ENCODE measurements around the gene EPS15. TPM values are rescaled to one million over a fixed set of nuclear protein-coding genes. Genes with fewer than 3 reads are reported as not detected.
"Not testable (repeated sequence)": the region's sequence is repeated elsewhere in the genome, so short reads cannot be mapped to it uniquely, and the experiment has no call there.

EPS15 gene
- total and polyA plus RNA-seq, 4 experiments from 2014 or later = 39.2 to 92.3 (median 77.6) TPM

DNA sequence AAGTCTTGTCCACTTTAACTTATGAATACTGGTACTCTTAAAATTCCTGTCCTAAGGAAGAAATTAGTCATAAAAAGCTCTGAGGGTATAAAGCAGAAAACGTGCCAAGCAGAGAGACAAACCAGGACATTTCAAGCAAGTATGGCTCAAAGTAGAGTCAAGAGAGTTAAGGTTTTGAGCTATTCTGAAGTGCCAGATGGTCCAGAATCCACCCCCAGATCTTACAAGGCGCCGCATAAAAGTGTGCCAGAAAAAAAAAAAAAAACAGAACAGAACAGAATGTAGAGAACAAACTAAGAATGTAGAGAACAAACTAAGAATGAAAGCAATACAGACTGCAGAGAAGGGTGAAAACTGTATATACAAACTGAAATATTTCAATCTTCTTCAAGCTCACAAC, 12.5 kb downstream of the EPS15 start:
- Mint-ChIP-seq H3K9me3 (no peaks in the 10 kb centered on the region), H3K27ac (no peak overlapping the region), H3K4me1 (peaks cover 39 to 72% (median 52%) of the 10 kb centered on the region in 4 donors), H3K36me3 (peaks cover 24 to 28% of the 10 kb centered on the region in 2 donors), H3K27me3 (no peaks in the 10 kb centered on the region), H3K4me3 (peak overlapping the region in 3 of 8 donors; percentile 25 to 59 (median 34))
- peaks cover 75% of the 10 kb centered on the region for H3K4me1 ChIP-seq (ENCODE audit: insufficient read depth, low read length)
- H3K27ac ChIP-seq (ENCODE audit: low read depth, low read length) = no peak overlapping the region
- POLR2A ChIA-PET (ENCODE audit: partially characterized antibody) = interaction anchor here (0.8 to 1.6 kb wide), 3 partner anchors 10 to 63 kb away, joined by 3 to 5 read pairs (median 3); partner anchors contain the start of gene EPS15
- H3K4me3 ChIP-seq (ENCODE audit: low read length in 2 of 2) = no peak overlapping the region
- intact Hi-C loops (cut with micrococcal nuclease) = no loop called here
- CTCF ChIA-PET (ENCODE audit: partially characterized antibody) = interaction anchor here (1.7 kb wide), 1 partner anchor 10 kb away, joined by 7 read pairs; no protein-coding TSS in a partner anchor
- no peaks in the 10 kb centered on the region for H3K36me3 ChIP-seq (ENCODE audit: insufficient read depth, low read length)
- no peaks in the 10 kb centered on the region for H3K9me3 ChIP-seq (ENCODE audit: control insufficient read depth in 1 of 2, low read length in 2 of 2)
- no peaks in the 10 kb centered on the region for H3K27me3 ChIP-seq (ENCODE audit: insufficient read depth, low read length)
- DNase-seq = no peak

DNA sequence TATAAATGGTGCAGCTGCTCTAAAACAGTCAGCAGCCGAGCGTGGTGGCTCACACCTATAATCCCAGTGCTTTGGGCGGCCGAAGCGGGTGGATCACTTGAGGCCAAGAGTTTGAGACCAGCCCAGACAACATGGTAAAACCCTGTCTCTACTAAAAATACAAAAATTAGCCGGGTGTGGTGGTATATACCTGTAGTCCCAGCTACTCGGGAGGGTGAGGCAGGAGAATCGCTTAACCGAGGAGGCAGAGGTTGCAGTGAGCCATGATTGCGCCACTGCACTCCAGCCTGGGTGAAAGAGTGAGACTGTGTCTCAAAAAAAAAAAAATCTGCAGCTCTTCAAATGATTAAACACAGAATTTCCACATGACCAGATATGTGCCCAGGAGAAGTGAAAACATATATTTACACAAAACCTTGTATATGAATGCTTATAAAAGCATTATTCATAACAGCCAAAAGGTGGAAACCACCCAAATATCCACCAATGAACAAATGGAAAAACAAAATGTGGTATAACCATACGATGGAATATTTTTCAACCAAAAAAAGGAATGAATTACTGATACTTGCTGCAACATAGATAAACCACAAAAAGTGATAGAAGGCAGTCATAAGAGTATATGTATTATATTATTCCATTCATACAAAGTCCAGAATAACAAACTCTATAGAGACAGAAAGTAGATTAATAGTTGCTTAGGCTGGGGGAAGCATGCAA, 14.1 kb downstream of the EPS15 start:
- H3K9me3 Mint-ChIP-seq = no peaks in the 10 kb centered on the region

DNA sequence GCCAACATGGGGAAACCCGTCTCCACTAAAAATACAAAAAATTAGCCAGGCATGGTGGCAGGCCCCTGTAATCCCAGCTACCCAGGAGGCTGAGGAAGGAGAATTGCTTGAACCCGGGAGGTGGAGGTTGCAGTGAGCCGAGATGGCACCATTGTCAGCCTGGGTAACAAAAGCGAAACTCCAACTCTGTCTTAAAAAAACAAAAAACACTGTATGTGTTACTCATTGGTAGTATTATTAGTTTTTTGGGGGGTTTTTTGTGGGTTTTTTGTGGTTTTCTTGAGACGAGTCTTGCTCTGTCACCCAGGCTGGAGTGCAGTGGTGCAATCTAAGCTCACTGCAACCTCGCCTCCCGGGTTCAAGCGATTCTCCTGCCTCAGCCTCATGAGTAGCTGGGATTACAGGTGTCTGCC, 17.8 kb downstream of the EPS15 start:
- peaks cover 60% of the 10 kb centered on the region for H3K4me1 ChIP-seq (ENCODE audit: insufficient read depth, low read length)
- peak in 4 of 5 donors; percentile 18 to 41 (median 20) for DNase-seq
- intact Hi-C loops (cut with micrococcal nuclease); POLR2A ChIA-PET (ENCODE audit: partially characterized antibody); H3K27me3 ChIP-seq (ENCODE audit: insufficient read depth, low read length); H3K27ac ChIP-seq (ENCODE audit: low read depth, low read length); H3K9me3 Mint-ChIP-seq; H3K4me3 ChIP-seq (ENCODE audit: low read length in 2 of 2); H3K36me3 ChIP-seq (ENCODE audit: insufficient read depth, low read length); H3K27me3 Mint-ChIP-seq; H3K9me3 ChIP-seq (ENCODE audit: control insufficient read depth in 1 of 2, low read length in 2 of 2): not testable (repeated sequence)
- Mint-ChIP-seq H3K36me3 (peaks cover 34 to 50% of the 10 kb centered on the region in 2 donors), H3K4me3 (peak overlapping the region; percentile 47 to 70 (median 60)), H3K4me1 (peaks cover 40 to 73% (median 57%) of the 10 kb centered on the region in 4 donors), H3K27ac (peak overlapping the region in 6 of 7 donors; percentile 14 to 66 (median 36))
- CTCF ChIA-PET (ENCODE audit: partially characterized antibody) = interaction anchor here (1.1 kb wide), 1 partner anchor 34 kb away, joined by 3 read pairs; no protein-coding TSS in a partner anchor

More for the DNA sequence above, 14.1 kb downstream of the EPS15 start:
- Histone ChIP-seq H3K4me1 (ENCODE audit: insufficient read depth, low read length) (peaks cover 73% of the 10 kb centered on the region), H3K36me3 (ENCODE audit: insufficient read depth, low read length) (no peaks in the 10 kb centered on the region), H3K27ac (ENCODE audit: low read depth, low read length) (no peak overlapping the region), H3K27me3 (ENCODE audit: insufficient read depth, low read length) (no peaks in the 10 kb centered on the region), H3K4me3 (ENCODE audit: low read length in 2 of 2) (no peak overlapping the region), H3K9me3 (ENCODE audit: control insufficient read depth in 1 of 2, low read length in 2 of 2) (no peaks in the 10 kb centered on the region)
- Mint-ChIP-seq H3K4me1 (peaks cover 40 to 74% (median 54%) of the 10 kb centered on the region in 4 donors), H3K27me3 (no peaks in the 10 kb centered on the region), H3K36me3 (peaks cover 27 to 33% of the 10 kb centered on the region in 2 donors), H3K27ac (peak overlapping the region in 5 of 7 donors; percentile 19 to 79 (median 41)), H3K4me3 (peak overlapping the region in 4 of 8 donors; percentile 11 to 49 (median 36))
- intact Hi-C loops (cut with micrococcal nuclease) = no loop called here
- ChIA-PET POLR2A (ENCODE audit: partially characterized antibody) (interaction anchor here (0.8 to 1.6 kb wide), 4 partner anchors 12 to 16 kb away, joined by 3 to 5 read pairs (median 4); partner anchors contain the start of gene EPS15), CTCF (ENCODE audit: partially characterized antibody) (interaction anchor here (1.7 kb wide), 1 partner anchor 11 kb away, joined by 7 read pairs; no protein-coding TSS in a partner anchor)
- no peak for DNase-seq

DNA sequence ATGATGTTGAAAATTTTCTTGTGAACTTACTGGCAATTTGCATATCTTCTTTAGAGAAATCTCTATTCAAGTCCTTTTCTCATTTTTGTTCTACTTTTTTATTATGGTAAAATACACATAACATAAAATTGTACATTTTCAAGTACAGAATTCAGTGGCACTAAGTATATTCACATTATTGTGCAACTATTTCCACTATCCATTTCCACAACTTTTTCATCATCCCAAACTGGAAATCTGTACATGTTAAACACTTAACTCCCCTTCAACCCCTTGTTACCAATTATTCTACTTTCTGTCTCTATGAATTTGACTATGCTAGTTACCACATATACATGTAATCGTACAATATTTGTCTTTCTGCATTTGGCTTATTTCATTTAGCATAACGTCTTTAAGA, 19.4 kb downstream of the EPS15 start:
- Mint-ChIP-seq H3K27ac (no peak overlapping the region), H3K4me3 (no peak overlapping the region), H3K36me3 (peaks cover 29 to 43% of the 10 kb centered on the region in 2 donors), H3K9me3 (no peaks in the 10 kb centered on the region), H3K4me1 (peaks cover 45 to 75% (median 60%) of the 10 kb centered on the region in 4 donors), H3K27me3 (no peaks in the 10 kb centered on the region)
- no peaks in the 10 kb centered on the region for H3K27me3 ChIP-seq (ENCODE audit: insufficient read depth, low read length)
- no peak overlapping the region for H3K27ac ChIP-seq (ENCODE audit: low read depth, low read length)
- no peak for DNase-seq
- intact Hi-C loops (cut with micrococcal nuclease) = no loop called here
- POLR2A ChIA-PET (ENCODE audit: partially characterized antibody) = no interaction called here
- no peak overlapping the region for H3K4me3 ChIP-seq (ENCODE audit: low read length in 2 of 2)
- no peaks in the 10 kb centered on the region for H3K9me3 ChIP-seq (ENCODE audit: control insufficient read depth in 1 of 2, low read length in 2 of 2)
- H3K4me1 ChIP-seq (ENCODE audit: insufficient read depth, low read length) = peaks cover 63% of the 10 kb centered on the region
- CTCF ChIA-PET (ENCODE audit: partially characterized antibody) = no interaction called here
- no peaks in the 10 kb centered on the region for H3K36me3 ChIP-seq (ENCODE audit: insufficient read depth, low read length)

DNA sequence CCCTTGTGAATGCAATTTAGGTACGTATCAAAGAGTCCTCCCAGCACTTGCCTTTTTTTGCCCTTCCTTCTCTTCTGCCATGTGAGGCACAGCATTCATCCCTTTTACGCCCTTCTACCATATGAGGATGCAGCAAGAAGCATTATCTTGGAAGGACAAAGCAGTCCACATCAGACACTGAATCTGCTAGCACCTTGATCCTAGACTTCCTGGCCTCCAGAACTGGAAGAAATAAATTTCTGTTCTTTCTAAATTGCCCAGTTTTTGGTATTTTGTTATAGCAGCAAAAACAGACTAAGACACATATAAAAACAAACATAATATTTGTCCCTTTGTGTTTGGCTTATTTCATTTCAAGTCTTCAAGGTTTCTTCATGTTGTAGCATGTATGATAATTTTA, 20.1 kb downstream of the EPS15 start:
- POLR2A ChIA-PET (ENCODE audit: partially characterized antibody) = no interaction called here
- H3K4me3 Mint-ChIP-seq = no peak overlapping the region

DNA sequence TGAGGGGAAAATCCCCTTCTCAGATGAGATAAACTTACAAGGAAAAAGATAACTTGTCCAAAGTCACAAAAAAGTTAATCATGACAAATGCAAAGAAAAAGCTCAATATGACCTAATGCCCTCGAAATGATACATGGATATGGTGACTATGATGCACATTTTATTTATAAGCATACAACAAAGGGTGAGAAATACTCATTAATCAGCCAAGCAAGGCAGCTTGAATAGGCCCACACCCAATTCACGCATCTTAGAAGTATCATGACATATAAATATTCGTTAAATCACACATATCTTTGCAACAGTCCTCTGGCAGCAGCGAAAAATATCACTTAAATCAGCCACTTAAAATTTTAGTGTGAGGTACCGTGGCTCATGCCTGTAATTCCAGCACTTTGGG, 21.7 kb downstream of the EPS15 start:
- ChIA-PET CTCF (ENCODE audit: partially characterized antibody) (interaction anchor here (0.6 to 1.1 kb wide), 2 partner anchors 9 to 26 kb away, joined by 3 read pairs; no protein-coding TSS in a partner anchor), POLR2A (ENCODE audit: partially characterized antibody) (interaction anchor here (2.1 kb wide), 1 partner anchor 22 kb away, joined by 9 read pairs; the partner anchor contains the start of gene EPS15)
- Histone ChIP-seq H3K4me1 (ENCODE audit: insufficient read depth, low read length) (peaks cover 60% of the 10 kb centered on the region), H3K36me3 (ENCODE audit: insufficient read depth, low read length) (no peaks in the 10 kb centered on the region), H3K27ac (ENCODE audit: low read depth, low read length) (no peak overlapping the region), H3K9me3 (ENCODE audit: control insufficient read depth in 1 of 2, low read length in 2 of 2) (no peaks in the 10 kb centered on the region), H3K4me3 (ENCODE audit: low read length in 2 of 2) (no peak overlapping the region), H3K27me3 (ENCODE audit: insufficient read depth, low read length) (no peaks in the 10 kb centered on the region)
- Mint-ChIP-seq H3K4me3 (no peak overlapping the region), H3K27me3 (no peaks in the 10 kb centered on the region), H3K9me3 (no peaks in the 10 kb centered on the region), H3K4me1 (peaks cover 51 to 79% (median 64%) of the 10 kb centered on the region in 4 donors), H3K36me3 (peaks cover 18 to 31% of the 10 kb centered on the region in 2 donors), H3K27ac (peak overlapping the region in 2 of 7 donors; percentile 7 to 41)
- no peak for DNase-seq
- intact Hi-C loops (cut with micrococcal nuclease) = no loop called here

More for the DNA sequence above, 20.1 kb downstream of the EPS15 start:
- Histone ChIP-seq H3K4me1 (ENCODE audit: insufficient read depth, low read length) (peaks cover 65% of the 10 kb centered on the region), H3K27me3 (ENCODE audit: insufficient read depth, low read length) (no peaks in the 10 kb centered on the region), H3K9me3 (ENCODE audit: control insufficient read depth in 1 of 2, low read length in 2 of 2) (no peaks in the 10 kb centered on the region), H3K36me3 (ENCODE audit: insufficient read depth, low read length) (no peaks in the 10 kb centered on the region), H3K4me3 (ENCODE audit: low read length in 2 of 2) (no peak overlapping the region), H3K27ac (ENCODE audit: low read depth, low read length) (no peak overlapping the region)
- CTCF ChIA-PET (ENCODE audit: partially characterized antibody) = no interaction called here
- intact Hi-C loops (cut with micrococcal nuclease) = no loop called here
- Mint-ChIP-seq H3K4me1 (peaks cover 49 to 79% (median 63%) of the 10 kb centered on the region in 4 donors), H3K9me3 (no peaks in the 10 kb centered on the region), H3K36me3 (peaks cover 29 to 43% of the 10 kb centered on the region in 2 donors), H3K27ac (no peak overlapping the region), H3K27me3 (no peaks in the 10 kb centered on the region)
- no peak for DNase-seq

DNA sequence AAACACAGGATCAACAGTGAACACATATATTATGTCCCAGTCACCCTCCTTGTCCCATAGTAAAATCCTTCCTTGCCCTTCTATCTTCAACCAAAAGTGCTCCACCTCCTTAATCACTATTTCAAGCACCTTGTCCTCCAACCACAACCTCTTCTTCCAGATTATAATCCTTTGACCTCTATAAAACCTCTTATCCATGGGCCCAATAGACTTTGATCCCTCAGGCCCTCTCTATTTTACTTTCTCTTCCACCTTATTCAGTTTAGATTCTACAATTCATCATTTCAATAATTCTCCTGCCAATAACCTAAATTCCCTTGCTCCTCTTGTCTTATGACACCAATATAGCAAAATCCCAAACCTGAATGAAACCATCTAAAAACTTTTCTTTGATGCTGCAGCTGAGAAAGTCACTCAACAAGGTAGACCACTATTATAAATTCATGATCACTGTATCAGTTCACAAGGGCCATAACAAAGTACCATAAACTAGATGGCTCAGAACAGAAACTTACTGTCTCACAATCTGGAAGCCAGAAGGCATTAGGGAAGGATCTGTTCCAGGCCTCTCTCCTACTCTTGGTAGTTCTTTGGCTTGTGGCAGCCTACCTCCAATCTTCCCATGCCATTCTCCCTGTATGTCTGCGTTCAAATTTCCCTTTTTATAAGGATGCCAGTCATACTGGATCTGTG, 24.8 kb downstream of the EPS15 start:
- DNase-seq = no peak
- intact Hi-C loops (cut with micrococcal nuclease) = no loop called here
- H3K4me1 ChIP-seq (ENCODE audit: insufficient read depth, low read length) = peaks cover 67% of the 10 kb centered on the region
- H3K4me3 ChIP-seq (ENCODE audit: low read length in 2 of 2) = no peak overlapping the region
- Mint-ChIP-seq H3K4me1 (peaks cover 50 to 78% (median 64%) of the 10 kb centered on the region in 4 donors), H3K4me3 (peak overlapping the region in 5 of 8 donors; percentile 1 to 48 (median 7)), H3K36me3 (peaks cover 9 to 21% of the 10 kb centered on the region in 2 donors), H3K27ac (peak overlapping the region; percentile 9 to 82 (median 24)), H3K9me3 (no peaks in the 10 kb centered on the region), H3K27me3 (no peaks in the 10 kb centered on the region)
- no peaks in the 10 kb centered on the region for H3K27me3 ChIP-seq (ENCODE audit: insufficient read depth, low read length)
- H3K9me3 ChIP-seq (ENCODE audit: control insufficient read depth in 1 of 2, low read length in 2 of 2) = no peaks in the 10 kb centered on the region
- POLR2A ChIA-PET (ENCODE audit: partially characterized antibody) = no interaction called here
- CTCF ChIA-PET (ENCODE audit: partially characterized antibody) = no interaction called here
- no peak overlapping the region for H3K27ac ChIP-seq (ENCODE audit: low read depth, low read length)
- H3K36me3 ChIP-seq (ENCODE audit: insufficient read depth, low read length) = no peaks in the 10 kb centered on the region
